ENCODE data around the gene MIPEP. TPM values are rescaled to one million over a fixed set of nuclear protein-coding genes. Genes with fewer than 3 reads are reported as not detected.

The MIPEP gene
- total RNA-seq, 4 donors from 2014 or later, result 9.2 to 21.4 (median 18.3) TPM

GRCh38 chr13:23728807-23729206 is 160.4 kb downstream of the MIPEP start:
- no peak for TF ChIP-seq CTCF (IDR thresholded peaks at IDR 0.05; ENCODE audit: low read depth)

- no peak for TF ChIP-seq CTCF (IDR thresholded peaks at IDR 0.05; ENCODE audit: low read depth)
These were observed 163.3 kb downstream of the MIPEP start for GRCh38 chr13:23725922-23726321.

- TF ChIP-seq CTCF (IDR thresholded peaks at IDR 0.05; ENCODE audit: low read depth), result no peak
These were observed 164.8 kb downstream of the MIPEP start for GRCh38 chr13:23724196-23724970.

- no peak for TF ChIP-seq CTCF (IDR thresholded peaks at IDR 0.05; ENCODE audit: low read depth)
These were observed 165.7 kb downstream of the MIPEP start for GRCh38 chr13:23723471-23723870.

- TF ChIP-seq CTCF (IDR thresholded peaks at IDR 0.05; ENCODE audit: low read depth), result no peak
These were observed 166.3 kb downstream of the MIPEP start for GRCh38 chr13:23722726-23723453.

GRCh38 chr13:23718996-23719395 is 170.2 kb downstream of the MIPEP start:
- TF ChIP-seq CTCF (IDR thresholded peaks at IDR 0.05; ENCODE audit: low read depth), result no peak

- no peak for TF ChIP-seq CTCF (IDR thresholded peaks at IDR 0.05; ENCODE audit: low read depth)
These were observed 172.8 kb downstream of the MIPEP start for GRCh38 chr13:23716401-23716800.

Measured in subcutaneous adipose tissue (tissue), 4 donors.